Measurements from ENCODE around the gene ANKRD13A.

GRCh38 chr12:110074089-110074488 is 74.9 kb downstream of the ANKRD13A start:
- TF ChIP-seq POLR2A (IDR thresholded peaks at IDR 0.05), result no peak
- TF ChIP-seq POLR2AphosphoS5 (IDR thresholded peaks at IDR 0.05), result no peak
- no peak for TF ChIP-seq CTCF (IDR thresholded peaks at IDR 0.05)

All from stomach (tissue), 4 donors.